A673 (cell line): ENCODE measurements around the gene VSX2. TPM values are rescaled to one million over a fixed set of nuclear protein-coding genes. Genes with fewer than 3 reads are reported as not detected.

ENCODE experiments used
- BruUV-seq: library from RNA; stranded (reverse); fragments of 400-500 nt; replicated peaks from 2 replicates; lab custom pipeline; 2021; lab: Mats Ljungman, UMichigan
- CTCF ChIA-PET: fragments of 300-600 bp; sonication (Branson Sonifier 250); formaldehyde crosslinking; loops from one replicate; lab custom pipeline; 2022; ENCODE audit warnings: antibody characterized with exemption; lab: Charles Lee
- POLR2A ChIA-PET: fragments of 300-600 bp; sonication (Branson Sonifier 250); formaldehyde crosslinking; loops from one replicate; lab custom pipeline; 2022; ENCODE audit warnings: antibody characterized with exemption; ENCODE audit not compliant: low non-redundant PET; lab: Charles Lee
- DNase-seq: peaks from one replicate; pipeline ENCODE4 v3.0.0-alpha.2; 2015; ENCODE audit warnings: low spot score
- H3K27ac ChIP-seq: fragments of 200-600 bp; sonication (generic); 2 replicates; pipeline ENCODE4 v1.5.1; 2016; ENCODE audit warnings: mixed run types, low read depth, mild to moderate bottlenecking, mixed read lengths, antibody characterized with exemption, low read length; ENCODE audit not compliant: poor library complexity, severe bottlenecking
- H3K27me3 ChIP-seq: fragments of 200-600 bp; sonication (generic); replicated peaks from 2 replicates; pipeline ENCODE4 v1.6.1; 2017; ENCODE audit warnings: mixed run types, low read depth, mild to moderate bottlenecking, mixed read lengths, antibody characterized with exemption, low read length; ENCODE audit not compliant: insufficient read depth, poor library complexity
- H3K36me3 ChIP-seq: fragments of 200-600 bp; sonication (generic); 2 replicates; pipeline ENCODE4 v1.6.1; 2016; ENCODE audit warnings: mixed run types, mild to moderate bottlenecking, mixed read lengths, antibody characterized with exemption, low read length; ENCODE audit not compliant: insufficient read depth, poor library complexity, severe bottlenecking
- H3K4me1 ChIP-seq: fragments of 200-600 bp; sonication (generic); 2 replicates; pipeline ENCODE4 v1.6.1; 2017; ENCODE audit warnings: mixed run types, mild to moderate bottlenecking, mixed read lengths, antibody characterized with exemption, low read length; ENCODE audit not compliant: insufficient read depth, poor library complexity, severe bottlenecking
- H3K4me3 ChIP-seq: fragments of 200-600 bp; sonication (generic); 2 replicates; pipeline ENCODE4 v1.5.1; 2016; ENCODE audit warnings: low read depth, mixed run types, mild to moderate bottlenecking, mixed read lengths, low read length; ENCODE audit not compliant: poor library complexity, severe bottlenecking
- H3K9me3 ChIP-seq: fragments of 200-600 bp; sonication (generic); 2 replicates; pipeline ENCODE4 v1.6.1; 2016; ENCODE audit warnings: mixed run types, low read depth, mild to moderate bottlenecking, mixed read lengths, antibody characterized with exemption, low read length; ENCODE audit not compliant: poor library complexity, severe bottlenecking
- EZH2 ChIP-seq: fragments of 200-600 bp; sonication (generic); IDR thresholded peaks from 2 replicates; pipeline ENCODE4 v1.6.1; 2017; ENCODE audit warnings: borderline replicate concordance, low read depth, mild to moderate bottlenecking, mixed read lengths, antibody characterized with exemption, low read length; ENCODE audit not compliant: poor library complexity, severe bottlenecking
- intact Hi-C: fragments of 100-400 bp; cut with micrococcal nuclease; formaldehyde crosslinking; loops from one replicate; pipeline ENCODE4 v1.10.0; 2022; ENCODE audit not compliant: unreplicated experiment
- total RNA-seq: library from RNA; stranded (reverse); gene quantifications from 2 replicates; pipeline ENCODE4 v1.2.3, GENCODE V29; 2021
- TF ChIP-seq, protein P1 (sequence below): fragments of 300-800, 200-600 bp; sonication (generic); conservative IDR thresholded peaks from 2 replicates; pipeline ENCODE4 v1.5.1; 2017; ENCODE audit warnings: low read depth, mild to moderate bottlenecking, antibody characterized with exemption, low read length, moderate library complexity, mixed read lengths

The VSX2 gene
- total RNA-seq, 1 experiment from 2014 or later, result not detected

DNA sequence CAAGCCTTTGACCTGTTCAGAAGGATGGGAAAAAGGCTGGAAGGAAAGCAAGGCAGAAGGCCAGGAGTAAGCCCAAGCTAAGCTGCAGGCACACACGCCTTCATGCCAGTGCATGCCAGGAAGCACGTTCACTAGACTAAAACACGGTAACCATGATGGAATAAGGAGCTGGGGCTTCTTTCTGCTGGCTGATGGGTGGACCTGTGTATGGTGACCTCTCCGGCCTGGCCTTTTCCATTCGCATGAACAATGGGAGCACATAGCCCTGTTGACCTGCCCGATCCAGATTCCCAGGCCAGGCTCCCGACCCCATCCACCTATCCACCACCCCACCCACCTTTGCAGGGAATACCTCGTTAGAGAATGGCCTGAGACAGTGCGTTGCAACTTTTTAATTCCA, 22.8 kb downstream of the VSX2 start:
- intact Hi-C loops, result no loop called here
- H3K9me3 ChIP-seq, result no peaks in the 10 kb centered on the region
- no peaks in the 10 kb centered on the region for H3K36me3 ChIP-seq
- ChIA-PET POLR2A (no interaction called here), CTCF (no interaction called here)
- TF ChIP-seq EZH2, result no peak
- TF ChIP-seq, protein P1, sequence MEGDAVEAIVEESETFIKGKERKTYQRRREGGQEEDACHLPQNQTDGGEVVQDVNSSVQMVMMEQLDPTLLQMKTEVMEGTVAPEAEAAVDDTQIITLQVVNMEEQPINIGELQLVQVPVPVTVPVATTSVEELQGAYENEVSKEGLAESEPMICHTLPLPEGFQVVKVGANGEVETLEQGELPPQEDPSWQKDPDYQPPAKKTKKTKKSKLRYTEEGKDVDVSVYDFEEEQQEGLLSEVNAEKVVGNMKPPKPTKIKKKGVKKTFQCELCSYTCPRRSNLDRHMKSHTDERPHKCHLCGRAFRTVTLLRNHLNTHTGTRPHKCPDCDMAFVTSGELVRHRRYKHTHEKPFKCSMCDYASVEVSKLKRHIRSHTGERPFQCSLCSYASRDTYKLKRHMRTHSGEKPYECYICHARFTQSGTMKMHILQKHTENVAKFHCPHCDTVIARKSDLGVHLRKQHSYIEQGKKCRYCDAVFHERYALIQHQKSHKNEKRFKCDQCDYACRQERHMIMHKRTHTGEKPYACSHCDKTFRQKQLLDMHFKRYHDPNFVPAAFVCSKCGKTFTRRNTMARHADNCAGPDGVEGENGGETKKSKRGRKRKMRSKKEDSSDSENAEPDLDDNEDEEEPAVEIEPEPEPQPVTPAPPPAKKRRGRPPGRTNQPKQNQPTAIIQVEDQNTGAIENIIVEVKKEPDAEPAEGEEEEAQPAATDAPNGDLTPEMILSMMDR, result no peak
- no peak overlapping the region for H3K27ac ChIP-seq
- H3K27me3 ChIP-seq, result no peaks in the 10 kb centered on the region
- H3K4me1 ChIP-seq, result no peaks in the 10 kb centered on the region
- BruUV-seq, result no TSS peak
- no peak for DNase-seq
- H3K4me3 ChIP-seq, result no peak overlapping the region

DNA sequence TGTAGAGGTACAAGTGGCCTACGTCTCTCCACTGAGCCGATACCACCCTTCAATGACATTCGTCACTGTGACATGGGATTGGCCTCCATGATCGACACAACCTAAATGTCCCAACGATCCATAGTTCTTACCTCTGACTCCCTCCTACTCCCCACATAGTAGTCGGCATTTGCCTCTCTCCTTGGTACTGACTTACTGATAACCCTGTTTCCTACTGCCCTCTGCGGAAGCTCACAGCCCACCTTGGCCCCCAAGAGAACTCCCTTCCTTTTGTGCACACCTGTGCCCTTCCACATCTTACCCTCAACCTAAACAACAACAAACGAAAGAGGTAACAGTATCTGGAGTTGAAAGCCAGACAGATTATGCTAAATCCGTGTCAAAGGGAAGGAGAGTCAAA, 23.9 kb downstream of the VSX2 start:
- Histone ChIP-seq H3K9me3 (no peaks in the 10 kb centered on the region), H3K4me1 (no peaks in the 10 kb centered on the region), H3K36me3 (no peaks in the 10 kb centered on the region), H3K27me3 (no peaks in the 10 kb centered on the region), H3K4me3 (no peak overlapping the region), H3K27ac (no peak overlapping the region)
- TF ChIP-seq EZH2, result no peak
- TF ChIP-seq, protein P1, result no peak
- intact Hi-C loops, result no loop called here
- BruUV-seq, result no TSS peak
- ChIA-PET CTCF (no interaction called here), POLR2A (no interaction called here)
- no peak for DNase-seq

GRCh38 chr14:74263921-74264320, 24.7 kb downstream of the VSX2 start:
- H3K36me3 ChIP-seq, result no peaks in the 10 kb centered on the region
- DNase-seq, result no peak
- no peaks in the 10 kb centered on the region for H3K4me1 ChIP-seq
- intact Hi-C loops, result no loop called here
- no peaks in the 10 kb centered on the region for H3K27me3 ChIP-seq
- H3K27ac ChIP-seq, result no peak overlapping the region
- CTCF ChIA-PET, result no interaction called here
- no peak overlapping the region for H3K4me3 ChIP-seq
- no peak for TF ChIP-seq EZH2
- TF ChIP-seq, protein P1, result no peak
- POLR2A ChIA-PET, result no interaction called here
- BruUV-seq, result no TSS peak
- H3K9me3 ChIP-seq, result no peaks in the 10 kb centered on the region
